ENCODE data around the gene MDP1. TPM values are rescaled to one million over a fixed set of nuclear protein-coding genes. Genes with fewer than 3 reads are reported as not detected.
"Not testable (repeated sequence)": the region's sequence is repeated elsewhere in the genome, so short reads cannot be mapped to it uniquely, and the experiment has no call there.

Gene MDP1
- total RNA-seq, 8 experiments from 2014 or later: 12.1 to 38.8 (median 27.0) TPM

DNA sequence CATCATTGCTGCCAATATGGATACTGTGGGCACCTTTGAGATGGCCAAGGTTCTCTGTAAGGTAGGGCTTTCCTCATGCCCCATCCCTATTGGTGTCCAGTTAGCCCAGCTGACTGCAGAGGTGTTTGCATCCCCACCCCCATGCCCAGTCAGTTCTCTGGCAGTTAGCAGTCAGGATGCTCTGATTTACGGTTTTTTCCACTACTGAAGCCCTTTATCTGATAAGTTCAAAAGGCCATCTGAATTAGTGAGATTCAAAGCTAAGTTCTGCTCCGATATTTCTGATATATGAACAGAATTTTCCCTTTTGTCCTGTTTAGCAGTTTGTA is 17.6 kb upstream of the MDP1 start:
- in situ Hi-C loops (cut with MboI; ENCODE audit: low pct_unique_long_range_greater_than_20kb in 2 of 9, low sequenced_read_pairs in 9 of 9, unreplicated experiment in 9 of 9): no loop called here
- peak overlapping the region; percentile 66 to 97 (median 90) for H3K4me3 ChIP-seq
- H3K4me1 ChIP-seq (replicated peaks in 1 of 2): peaks cover 11 to 15% of the 10 kb centered on the region in 2 donors
- H3K27ac ChIP-seq: no peak overlapping the region
- no peak for ATAC-seq (replicated peaks in 6 of 8)
- 50 to 100% (median 85%) methylated on average over 1 to 2 of the region's 2 CpGs; no CpG with 5 or more reads in 2 of the 10 experiments for WGBS, 10 experiments

DNA sequence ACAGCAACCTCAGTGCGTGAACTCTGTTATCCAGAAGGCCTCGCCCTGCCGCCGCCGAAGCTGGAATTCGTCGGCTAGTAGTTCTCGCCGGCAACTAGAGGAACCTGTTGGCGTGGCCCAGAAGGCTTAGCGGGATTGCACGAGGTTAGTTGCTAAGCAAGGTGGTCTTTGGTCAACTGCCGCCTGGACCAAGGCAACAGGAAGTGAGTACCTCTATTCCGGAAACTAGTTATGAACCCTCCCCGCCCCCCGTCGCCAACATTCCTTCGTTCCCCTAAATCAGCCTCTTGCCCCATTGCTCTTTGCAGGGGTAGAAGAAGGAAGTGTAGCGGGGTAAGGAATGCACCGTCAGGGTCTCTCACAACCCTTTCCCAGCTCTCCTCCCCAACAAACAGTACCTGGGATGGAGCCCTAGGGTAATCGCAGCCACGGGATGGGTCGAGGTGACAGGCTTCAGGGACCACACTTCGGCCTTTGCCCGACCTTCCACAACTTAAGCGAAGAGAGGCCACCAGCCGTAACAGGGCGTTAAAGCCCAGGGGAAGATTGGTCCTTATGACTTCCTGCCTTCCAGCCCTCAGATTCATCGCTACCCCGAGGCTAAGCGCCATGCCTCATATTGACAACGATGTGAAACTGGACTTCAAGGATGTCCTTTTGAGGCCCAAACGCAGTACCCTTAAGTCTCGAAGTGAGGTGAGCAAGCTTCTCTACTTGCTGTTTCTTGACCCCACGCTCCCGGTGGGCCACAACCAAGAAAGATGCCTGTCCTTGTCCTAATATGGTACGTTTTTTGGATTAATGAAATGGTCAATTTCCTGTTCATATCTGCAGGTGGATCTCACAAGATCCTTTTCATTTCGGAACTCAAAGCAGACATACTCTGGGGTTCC is 17.0 kb upstream of the MDP1 start, which contains the start of gene GMPR2:
Gene GMPR2 (plus strand): TSS at position 285 of the 893 bp plus-strand sequence. CDS start 325 bp downstream, at position 610.
- in situ Hi-C loops (cut with MboI; ENCODE audit: low pct_unique_long_range_greater_than_20kb in 2 of 9, low sequenced_read_pairs in 9 of 9, unreplicated experiment in 9 of 9): no loop called here
- WGBS, 10 experiments: 0 to 40% (median 9%) methylated on average over 1 to 26 of the region's 38 CpGs; no CpG with 5 or more reads in 1 of the 10 experiments
- peak; percentile 32 to 83 (median 80) for ATAC-seq (replicated peaks in 6 of 8)
- Histone ChIP-seq H3K4me1 (replicated peaks in 1 of 2) (peaks cover 11 to 15% of the 10 kb centered on the region in 2 donors), H3K4me3 (peak within 1 kb of the TSS; percentile 66 to 97 (median 90)), H3K27ac (peak within 1 kb of the TSS; percentile 84 to 95)

DNA sequence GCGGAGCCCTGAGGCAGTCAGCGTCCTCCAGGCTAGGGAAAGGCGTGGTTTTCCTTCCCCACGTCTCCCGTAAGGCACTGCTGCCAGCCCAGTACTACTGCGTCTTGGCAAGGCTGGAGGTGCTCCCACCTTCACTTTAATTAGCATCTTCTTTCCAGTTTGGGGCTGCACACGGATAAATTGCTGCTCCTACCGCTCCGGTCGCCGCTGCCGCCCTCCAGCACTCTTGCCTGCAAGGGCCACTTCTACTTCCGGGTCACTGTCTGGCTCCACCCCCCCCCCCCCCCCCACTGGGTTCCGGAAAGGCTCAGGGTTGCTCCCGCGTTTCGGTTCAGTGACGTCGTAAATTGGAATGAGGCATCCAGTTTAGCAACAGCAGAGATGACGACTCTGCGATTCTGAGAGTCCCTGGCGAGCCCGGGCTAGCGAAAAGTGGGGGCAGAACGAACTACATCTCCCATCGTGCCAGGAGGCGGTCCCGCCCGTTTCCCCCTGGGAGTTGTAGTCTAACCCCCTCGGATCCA is 16.3 kb upstream of the MDP1 start, which contains the start of gene NEDD8:
Gene NEDD8 (minus strand): TSS at position 247 of the 524 bp plus-strand sequence. CDS start 100 bp downstream, at position 147.
- WGBS, 10 experiments: 0 to 2% (median 0%) methylated on average over 2 to 7 of the region's 30 CpGs; no CpG with 5 or more reads in 6 of the 10 experiments
- H3K27ac ChIP-seq: peak within 1 kb of the TSS; percentile 84 to 95
- H3K4me3 ChIP-seq: peak within 1 kb of the TSS; percentile 66 to 97 (median 90)
- peaks cover 11 to 15% of the 10 kb centered on the region in 2 donors for H3K4me1 ChIP-seq (replicated peaks in 1 of 2)
- in situ Hi-C loops (cut with MboI; ENCODE audit: low pct_unique_long_range_greater_than_20kb in 2 of 9, low sequenced_read_pairs in 9 of 9, unreplicated experiment in 9 of 9): no loop called here
- peak; percentile 64 to 92 (median 90) for ATAC-seq (replicated peaks in 6 of 8)

DNA sequence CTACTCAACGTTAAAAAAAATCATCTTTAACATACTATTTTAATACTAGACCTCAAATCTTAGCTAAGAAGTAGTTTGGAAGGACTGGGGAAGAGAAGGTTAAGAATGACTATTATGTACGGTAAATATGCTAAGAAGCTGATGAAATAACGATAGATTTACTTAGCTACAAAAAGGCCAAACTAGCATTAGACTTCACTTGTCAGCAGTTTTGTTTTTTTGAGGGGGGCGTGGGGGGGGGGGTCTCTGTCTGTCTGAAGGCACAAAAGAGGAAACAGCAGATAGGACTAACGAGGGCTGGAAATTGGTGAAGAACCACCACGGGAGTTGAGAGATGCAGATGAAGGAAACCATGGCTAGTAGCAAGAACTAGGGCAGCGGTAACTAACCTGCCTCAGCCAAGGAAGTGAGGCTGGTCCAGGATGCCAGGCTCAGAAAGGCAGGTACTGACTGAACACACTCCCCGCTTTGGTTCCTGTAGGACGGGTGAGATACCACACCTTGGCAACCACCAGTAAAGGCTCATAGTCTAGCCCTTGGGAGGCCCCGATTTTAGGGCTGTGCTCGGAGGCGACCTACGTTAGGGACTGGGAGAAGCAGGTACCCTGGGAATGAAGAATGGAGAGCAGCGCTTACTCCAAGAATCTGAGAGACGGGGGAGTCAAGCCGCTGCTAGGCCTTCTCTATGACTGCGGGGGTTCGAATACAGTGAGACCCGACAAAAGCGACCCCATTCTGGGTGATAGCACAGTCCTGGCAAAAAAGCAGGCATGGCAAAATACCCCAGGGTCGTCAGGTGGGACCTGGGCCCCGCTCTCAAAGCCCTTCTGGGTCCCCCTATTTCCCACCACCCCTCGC is 15.6 kb upstream of the MDP1 start:
- H3K27ac ChIP-seq: peak overlapping the region; percentile 84 to 95
- peak in 3 of 8 experiments; percentile 4 to 7 (median 5) for ATAC-seq (replicated peaks in 6 of 8)
- peak overlapping the region; percentile 66 to 97 (median 90) for H3K4me3 ChIP-seq
- in situ Hi-C loops (cut with MboI; ENCODE audit: low pct_unique_long_range_greater_than_20kb in 2 of 9, low sequenced_read_pairs in 9 of 9, unreplicated experiment in 9 of 9): no loop called here
- 3 to 85% (median 22%) methylated on average over 2 to 9 of the region's 23 CpGs; no CpG with 5 or more reads in 1 of the 10 experiments for WGBS, 10 experiments
- H3K4me1 ChIP-seq (replicated peaks in 1 of 2): peaks cover 11 to 15% of the 10 kb centered on the region in 2 donors

DNA sequence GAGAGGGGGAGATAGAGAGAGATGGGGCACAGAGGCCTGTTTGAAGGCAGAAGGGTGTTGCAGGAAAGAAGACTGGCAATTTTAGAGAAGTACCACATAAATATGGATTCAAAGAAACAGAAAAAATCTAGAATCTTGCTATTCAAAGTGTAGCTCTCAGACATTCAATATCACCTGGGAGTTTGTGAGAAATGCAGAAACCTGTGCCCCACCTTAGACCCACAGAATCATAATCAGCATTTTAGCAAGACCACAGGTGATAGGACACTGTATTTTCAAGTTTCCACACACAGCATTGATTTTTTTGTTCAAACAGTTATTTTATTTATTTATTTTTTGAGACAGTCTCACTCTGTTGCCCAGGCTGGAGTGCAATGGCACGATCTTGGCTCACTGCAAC is 13.0 kb upstream of the MDP1 start:
- ATAC-seq (replicated peaks in 6 of 8): no peak
- Histone ChIP-seq H3K27ac (no peak overlapping the region), H3K4me1 (replicated peaks in 1 of 2) (peaks cover 11 to 13% of the 10 kb centered on the region in 2 donors), H3K4me3 (no peak overlapping the region)
- in situ Hi-C loops (cut with MboI; ENCODE audit: low pct_unique_long_range_greater_than_20kb in 2 of 9, low sequenced_read_pairs in 9 of 9, unreplicated experiment in 9 of 9): no loop called here
- WGBS, 10 experiments: 0% methylated on average over 1 of the region's 1 CpG; no CpG with 5 or more reads in 9 of the 10 experiments

DNA sequence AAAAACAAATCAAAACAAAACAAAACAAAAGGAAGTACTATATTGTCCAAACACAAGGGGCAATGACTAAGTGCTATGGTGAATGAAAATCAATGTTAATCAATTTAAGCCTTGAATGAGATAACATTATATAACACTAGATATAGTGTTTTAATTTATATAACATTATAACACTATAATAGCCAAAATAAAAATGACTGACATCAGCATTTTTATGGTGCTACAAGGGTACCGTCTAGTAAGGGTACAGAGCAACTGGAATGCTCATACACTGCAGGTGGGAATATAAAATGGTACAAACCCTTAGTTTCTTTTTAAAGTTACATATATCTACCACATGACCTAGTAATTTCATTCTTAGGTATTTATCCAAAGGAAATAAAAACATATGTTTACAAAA is 10.6 kb upstream of the MDP1 start:
- no peak overlapping the region for H3K4me3 ChIP-seq
- peaks cover 3 to 5% of the 10 kb centered on the region in 2 donors for H3K4me1 ChIP-seq (replicated peaks in 1 of 2)
- no peak overlapping the region for H3K27ac ChIP-seq
- ATAC-seq (replicated peaks in 6 of 8): no peak
- in situ Hi-C loops (cut with MboI; ENCODE audit: low pct_unique_long_range_greater_than_20kb in 2 of 9, low sequenced_read_pairs in 9 of 9, unreplicated experiment in 9 of 9): no loop called here
- 38 to 100% (median 83%) methylated on average over 1 of the region's 1 CpG; no CpG with 5 or more reads in 1 of the 10 experiments for WGBS, 10 experiments

DNA sequence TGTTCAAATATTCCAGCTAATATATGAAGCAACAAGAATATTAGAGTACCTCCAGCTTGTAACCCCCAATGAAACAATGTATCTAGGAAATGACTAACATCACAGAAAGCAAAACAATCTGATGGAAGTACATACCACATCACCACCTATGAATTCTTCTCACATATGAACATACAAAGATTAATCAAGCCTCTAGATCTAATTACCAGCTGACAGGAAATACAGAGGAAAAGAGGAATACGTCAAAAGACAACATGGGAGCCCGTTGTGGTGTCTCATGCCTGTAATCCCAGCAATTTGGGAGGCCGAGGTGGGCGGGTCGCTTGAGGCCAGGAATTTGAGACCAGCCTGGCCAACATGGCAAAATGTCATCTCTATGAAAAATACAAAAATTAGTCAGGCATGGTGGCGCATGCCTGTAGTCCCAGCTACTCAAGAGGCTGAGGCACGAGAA is 8.8 kb upstream of the MDP1 start:
- 62 to 100% (median 94%) methylated on average over 1 to 7 of the region's 7 CpGs for WGBS, 10 experiments
- no peak for ATAC-seq (replicated peaks in 6 of 8)
- Histone ChIP-seq H3K4me3 (no peak overlapping the region), H3K4me1 (replicated peaks in 1 of 2) (no peaks in the 10 kb centered on the region), H3K27ac (no peak overlapping the region)
- in situ Hi-C loops (cut with MboI; ENCODE audit: low pct_unique_long_range_greater_than_20kb in 2 of 9, low sequenced_read_pairs in 9 of 9, unreplicated experiment in 9 of 9): no loop called here

DNA sequence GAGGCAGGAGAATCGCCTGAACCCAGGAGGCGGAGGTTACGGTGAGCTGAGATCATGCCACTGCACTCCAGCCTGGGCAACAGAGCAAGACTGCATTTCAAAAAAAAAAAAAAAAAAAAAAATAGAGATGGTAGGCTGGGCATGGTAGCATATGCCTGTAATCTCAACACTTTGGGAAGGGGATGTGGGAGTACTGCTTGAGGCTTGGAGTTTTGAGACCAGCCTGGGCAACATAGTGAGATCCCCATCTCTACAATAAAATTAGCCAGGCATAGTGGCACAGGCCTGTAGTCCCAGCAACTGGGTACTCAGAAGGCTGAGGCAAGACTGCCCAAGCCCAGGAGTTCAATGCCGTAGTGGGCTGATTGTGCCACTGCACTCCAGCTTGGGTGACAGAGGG is 7.1 kb upstream of the MDP1 start:
- H3K27ac ChIP-seq; in situ Hi-C loops (cut with MboI; ENCODE audit: low pct_unique_long_range_greater_than_20kb in 2 of 9, low sequenced_read_pairs in 9 of 9, unreplicated experiment in 9 of 9); H3K4me1 ChIP-seq (replicated peaks in 1 of 2); ATAC-seq (replicated peaks in 6 of 8); H3K4me3 ChIP-seq: not testable (repeated sequence)
- 90 to 100% (median 100%) methylated on average over 1 to 4 of the region's 4 CpGs; no CpG with 5 or more reads in 3 of the 10 experiments for WGBS, 10 experiments

DNA sequence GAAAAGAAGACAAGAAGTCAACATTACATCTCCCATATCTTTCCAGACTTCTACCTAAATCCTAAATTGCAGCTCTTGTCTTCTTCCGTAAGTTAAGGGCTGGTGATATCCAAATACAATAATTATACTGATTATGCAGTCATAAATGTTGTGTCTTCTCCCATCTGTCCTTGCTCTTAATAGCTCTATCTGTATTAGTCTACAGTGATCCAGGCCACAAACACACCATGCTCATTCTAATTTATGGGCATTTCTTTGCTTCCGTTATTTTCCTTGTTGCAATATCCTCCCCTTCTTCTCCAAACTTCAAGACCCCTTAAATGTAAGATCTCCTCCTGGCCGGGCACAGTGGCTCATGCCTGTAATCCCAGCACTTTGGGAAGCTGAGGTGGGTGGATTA is 3.7 kb upstream of the MDP1 start:
- no peak overlapping the region for H3K4me3 ChIP-seq
- WGBS, 10 experiments: 0 to 73% (median 56%) methylated on average over 2 to 3 of the region's 3 CpGs; no CpG with 5 or more reads in 1 of the 10 experiments
- H3K27ac ChIP-seq: no peak overlapping the region
- H3K4me1 ChIP-seq (replicated peaks in 1 of 2): peaks cover 10 to 11% of the 10 kb centered on the region in 2 donors
- in situ Hi-C loops (cut with MboI; ENCODE audit: low pct_unique_long_range_greater_than_20kb in 2 of 9, low sequenced_read_pairs in 9 of 9, unreplicated experiment in 9 of 9): no loop called here
- ATAC-seq (replicated peaks in 6 of 8): no peak

DNA sequence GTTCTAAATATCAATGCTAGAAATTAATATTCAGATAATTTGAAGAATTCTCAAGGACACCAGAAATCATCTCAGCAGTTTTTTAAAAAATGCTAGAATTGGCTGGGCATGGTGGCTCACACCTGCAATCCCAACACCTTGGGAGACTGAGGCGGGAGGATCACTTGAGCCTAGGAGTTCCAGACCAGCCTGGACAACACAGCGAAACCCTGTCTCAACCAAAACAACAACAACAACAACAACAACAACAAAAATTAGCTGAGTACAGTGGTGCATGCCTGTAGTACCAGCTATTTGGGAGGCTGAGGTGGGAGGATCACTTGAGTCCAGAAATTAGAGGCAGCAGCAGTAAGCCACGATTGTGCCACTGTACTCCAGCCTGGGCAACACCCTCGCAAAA is 3.2 kb upstream of the MDP1 start:
- 88 to 100% (median 100%) methylated on average over 1 to 4 of the region's 4 CpGs; no CpG with 5 or more reads in 3 of the 10 experiments for WGBS, 10 experiments
- peaks cover 11 to 14% of the 10 kb centered on the region in 2 donors for H3K4me1 ChIP-seq (replicated peaks in 1 of 2)
- ATAC-seq (replicated peaks in 6 of 8): no peak
- no peak overlapping the region for H3K27ac ChIP-seq
- H3K4me3 ChIP-seq: no peak overlapping the region
- in situ Hi-C loops (cut with MboI; ENCODE audit: low pct_unique_long_range_greater_than_20kb in 2 of 9, low sequenced_read_pairs in 9 of 9, unreplicated experiment in 9 of 9): no loop called here

DNA sequence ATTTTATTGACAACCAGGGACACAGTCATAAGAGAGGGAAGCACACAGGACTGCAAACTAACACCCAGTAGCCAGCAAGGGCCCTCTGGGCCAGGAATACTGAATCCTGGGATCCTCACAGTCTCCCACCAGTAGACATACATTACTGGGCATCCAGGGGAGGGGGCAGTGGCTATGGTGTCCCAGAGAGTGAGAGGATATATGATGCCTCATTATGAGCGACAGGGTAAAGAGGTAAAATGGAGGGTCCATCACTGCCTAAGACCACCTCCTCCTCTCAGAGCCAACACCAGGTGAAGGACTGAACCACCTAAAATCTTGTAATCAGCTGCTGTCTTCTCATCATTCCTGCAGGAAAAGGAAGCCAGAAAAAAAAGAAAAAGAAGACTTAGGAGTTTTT is 1.0 kb upstream of the MDP1 start:
- H3K27ac ChIP-seq; H3K4me3 ChIP-seq; in situ Hi-C loops (cut with MboI; ENCODE audit: low pct_unique_long_range_greater_than_20kb in 2 of 9, low sequenced_read_pairs in 9 of 9, unreplicated experiment in 9 of 9); ATAC-seq (replicated peaks in 6 of 8): not testable (repeated sequence)
- 50 to 100% (median 100%) methylated on average over 1 of the region's 1 CpG; no CpG with 5 or more reads in 2 of the 10 experiments for WGBS, 10 experiments
- peaks cover 21 to 24% of the 10 kb centered on the region in 2 donors for H3K4me1 ChIP-seq (replicated peaks in 1 of 2)

DNA sequence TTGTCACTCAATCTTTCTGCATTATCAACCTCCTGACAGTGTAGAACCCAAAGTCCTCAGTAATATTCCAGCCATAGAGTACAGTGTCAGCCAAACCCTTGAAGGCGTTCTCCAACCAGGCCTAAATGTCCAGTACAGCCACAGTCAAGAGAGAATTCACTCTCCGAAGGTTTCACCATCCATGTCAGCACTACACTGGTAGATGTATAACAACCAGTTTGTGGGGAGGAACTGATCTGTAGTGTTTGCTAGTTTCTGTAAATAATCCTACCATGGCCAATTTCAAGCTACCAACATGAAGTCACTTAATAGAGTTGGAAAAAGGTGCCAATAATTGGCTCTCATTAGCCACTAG is 456 bp upstream of the MDP1 start:
- no peak for ATAC-seq (replicated peaks in 6 of 8)
- in situ Hi-C loops (cut with MboI; ENCODE audit: low pct_unique_long_range_greater_than_20kb in 2 of 9, low sequenced_read_pairs in 9 of 9, unreplicated experiment in 9 of 9): no loop called here
- Histone ChIP-seq H3K4me3 (peak overlapping the region; percentile 54 to 85 (median 69)), H3K4me1 (replicated peaks in 1 of 2) (peaks cover 21 to 24% of the 10 kb centered on the region in 2 donors), H3K27ac (peak overlapping the region; percentile 82 to 92)
- 71 to 100% (median 90%) methylated on average over 1 to 2 of the region's 2 CpGs; no CpG with 5 or more reads in 4 of the 10 experiments for WGBS, 10 experiments
